ENCODE data around the gene ZNF616. TPM values are rescaled to one million over a fixed set of nuclear protein-coding genes. Genes with fewer than 3 reads are reported as not detected.

The ZNF616 gene
- total RNA-seq, 1 experiment from 2014 or later: 9.5 TPM

DNA sequence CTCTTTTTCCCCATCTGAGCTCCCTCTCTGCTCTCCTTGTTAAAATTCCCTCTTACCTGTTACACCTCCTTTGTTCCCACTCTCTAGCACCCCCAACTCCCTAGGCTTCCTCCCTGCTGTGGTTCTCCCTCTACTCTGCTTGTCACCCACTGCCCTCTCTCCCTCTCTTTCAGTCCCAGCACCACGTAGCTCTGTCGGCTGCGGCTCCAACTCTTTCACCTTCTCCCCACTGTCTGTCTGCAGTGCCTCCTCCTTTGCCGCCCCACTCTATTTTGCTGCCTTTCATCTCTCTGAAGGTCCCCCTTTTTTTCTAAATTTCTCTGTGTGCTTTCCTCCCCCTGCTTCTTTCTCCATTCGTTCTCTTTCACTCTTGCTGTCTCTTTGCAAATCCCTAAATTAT, 30.6 kb upstream of the ZNF616 start:
- Mint-ChIP-seq H3K27ac (ENCODE audit: low read depth, unreplicated experiment) (peak overlapping the region; percentile 60), H3K27me3 (ENCODE audit: insufficient read depth, unreplicated experiment) (no peaks in the 10 kb centered on the region), H3K4me3 (ENCODE audit: unreplicated experiment) (peak overlapping the region; percentile 99), H3K9me3 (ENCODE audit: unreplicated experiment) (peaks cover 4% of the 10 kb centered on the region), H3K36me3 (ENCODE audit: insufficient read depth, unreplicated experiment) (peaks cover 34% of the 10 kb centered on the region), H3K4me1 (ENCODE audit: insufficient read depth, unreplicated experiment) (peaks cover 11% of the 10 kb centered on the region)
- ChIA-PET CTCF (interaction anchor here (1.0 kb wide), 1 partner anchor 17 kb away, joined by 3 read pairs; no protein-coding TSS in a partner anchor), POLR2A (interaction anchor here (0.5 to 3.7 kb wide), 3 partner anchors 19 to 1397 kb away, joined by 3 to 45 read pairs (median 3); partner anchors contain the start of gene ZNF616)
- DNase-seq (ENCODE audit: unreplicated experiment): no peak
- BruUV-seq (replicated peaks): no TSS peak
- intact Hi-C loops (cut with micrococcal nuclease): no loop called here
- TF ChIP-seq, protein P1, sequence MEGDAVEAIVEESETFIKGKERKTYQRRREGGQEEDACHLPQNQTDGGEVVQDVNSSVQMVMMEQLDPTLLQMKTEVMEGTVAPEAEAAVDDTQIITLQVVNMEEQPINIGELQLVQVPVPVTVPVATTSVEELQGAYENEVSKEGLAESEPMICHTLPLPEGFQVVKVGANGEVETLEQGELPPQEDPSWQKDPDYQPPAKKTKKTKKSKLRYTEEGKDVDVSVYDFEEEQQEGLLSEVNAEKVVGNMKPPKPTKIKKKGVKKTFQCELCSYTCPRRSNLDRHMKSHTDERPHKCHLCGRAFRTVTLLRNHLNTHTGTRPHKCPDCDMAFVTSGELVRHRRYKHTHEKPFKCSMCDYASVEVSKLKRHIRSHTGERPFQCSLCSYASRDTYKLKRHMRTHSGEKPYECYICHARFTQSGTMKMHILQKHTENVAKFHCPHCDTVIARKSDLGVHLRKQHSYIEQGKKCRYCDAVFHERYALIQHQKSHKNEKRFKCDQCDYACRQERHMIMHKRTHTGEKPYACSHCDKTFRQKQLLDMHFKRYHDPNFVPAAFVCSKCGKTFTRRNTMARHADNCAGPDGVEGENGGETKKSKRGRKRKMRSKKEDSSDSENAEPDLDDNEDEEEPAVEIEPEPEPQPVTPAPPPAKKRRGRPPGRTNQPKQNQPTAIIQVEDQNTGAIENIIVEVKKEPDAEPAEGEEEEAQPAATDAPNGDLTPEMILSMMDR (IDR thresholded peaks at IDR 0.05; ENCODE audit: unreplicated experiment): no peak

- Mint-ChIP-seq H3K27me3 (ENCODE audit: insufficient read depth, unreplicated experiment) (no peaks in the 10 kb centered on the region), H3K27ac (ENCODE audit: low read depth, unreplicated experiment) (no peak overlapping the region), H3K4me1 (ENCODE audit: insufficient read depth, unreplicated experiment) (no peaks in the 10 kb centered on the region), H3K9me3 (ENCODE audit: unreplicated experiment) (peaks cover 51% of the 10 kb centered on the region), H3K36me3 (ENCODE audit: insufficient read depth, unreplicated experiment) (peaks cover 8% of the 10 kb centered on the region), H3K4me3 (ENCODE audit: unreplicated experiment) (no peak overlapping the region)
- intact Hi-C loops (cut with micrococcal nuclease): no loop called here
- BruUV-seq (replicated peaks): no TSS peak
- CTCF ChIA-PET: no interaction called here
- POLR2A ChIA-PET: no interaction called here
- TF ChIP-seq, protein P1 (IDR thresholded peaks at IDR 0.05; ENCODE audit: unreplicated experiment): no peak
- no peak for DNase-seq (ENCODE audit: unreplicated experiment)
Measured at GRCh38 chr19:52155596-52156359, 16.0 kb upstream of the ZNF616 start.

- Mint-ChIP-seq H3K4me3 (ENCODE audit: unreplicated experiment) (no peak overlapping the region), H3K4me1 (ENCODE audit: insufficient read depth, unreplicated experiment) (no peaks in the 10 kb centered on the region), H3K27ac (ENCODE audit: low read depth, unreplicated experiment) (no peak overlapping the region), H3K9me3 (ENCODE audit: unreplicated experiment) (peaks cover 8% of the 10 kb centered on the region), H3K27me3 (ENCODE audit: insufficient read depth, unreplicated experiment) (no peaks in the 10 kb centered on the region), H3K36me3 (ENCODE audit: insufficient read depth, unreplicated experiment) (no peaks in the 10 kb centered on the region)
- ChIA-PET POLR2A (interaction anchor here (0.5 to 1.2 kb wide), 2 partner anchors 8 to 68 kb away, joined by 3 to 4 read pairs; no protein-coding TSS in a partner anchor), CTCF (interaction anchor here (1.0 to 1.2 kb wide), 2 partner anchors 8 to 169 kb away, joined by 3 read pairs; no protein-coding TSS in a partner anchor)
- TF ChIP-seq, protein P1 (IDR thresholded peaks at IDR 0.05; ENCODE audit: unreplicated experiment): no peak
- no TSS peak for BruUV-seq (replicated peaks)
- DNase-seq (ENCODE audit: unreplicated experiment): no peak
- intact Hi-C loops (cut with micrococcal nuclease): no loop called here
Measured at GRCh38 chr19:52148256-52148655, 8.5 kb upstream of the ZNF616 start.

- DNase-seq (ENCODE audit: unreplicated experiment): no peak
- no TSS peak for BruUV-seq (replicated peaks)
- H3K27ac Mint-ChIP-seq (ENCODE audit: low read depth, unreplicated experiment): no peak overlapping the region
- TF ChIP-seq, protein P1 (IDR thresholded peaks at IDR 0.05; ENCODE audit: unreplicated experiment): no peak
- no peaks in the 10 kb centered on the region for H3K27me3 Mint-ChIP-seq (ENCODE audit: insufficient read depth, unreplicated experiment)
- H3K36me3 Mint-ChIP-seq (ENCODE audit: insufficient read depth, unreplicated experiment): no peaks in the 10 kb centered on the region
- peaks cover 8% of the 10 kb centered on the region for H3K9me3 Mint-ChIP-seq (ENCODE audit: unreplicated experiment)
- ChIA-PET CTCF (interaction anchor here (0.6 to 0.7 kb wide), 2 partner anchors 288 to 564 kb away, joined by 3 read pairs; no protein-coding TSS in a partner anchor), POLR2A (no interaction called here)
- no peak overlapping the region for H3K4me3 Mint-ChIP-seq (ENCODE audit: unreplicated experiment)
- peaks cover 11% of the 10 kb centered on the region for H3K4me1 Mint-ChIP-seq (ENCODE audit: insufficient read depth, unreplicated experiment)
- intact Hi-C loops (cut with micrococcal nuclease): no loop called here
Measured at GRCh38 chr19:52142001-52142595, 2.4 kb upstream of the ZNF616 start.
